ENCODE data around the gene AMELX. TPM values are rescaled to one million over a fixed set of nuclear protein-coding genes. Genes with fewer than 3 reads are reported as not detected.

Gene AMELX
- total RNA-seq, 1 donor from 2014 or later = not detected

Small RNA genes within 50 kb of the gene (microRNA-seq; reads per million reads assigned to microRNA genes)
- 1.4 reads per million for gene MIR548AX

Other genes with a start within 250 kb of the AMELX start
- 13.9 TPM for gene HCCS, start 182.1 kb upstream of the AMELX start, total RNA-seq